NCI-H82 treated with DMSO at 0.1 percent for 48 hours (cell line): ENCODE measurements around the gene SLC22A5.
"Not testable (repeated sequence)": the region's sequence is repeated elsewhere in the genome, so short reads cannot be mapped to it uniquely, and the experiment has no call there.

ENCODE experiments used
- DNase-seq: peaks from one replicate; lab custom pipeline; 2025; ENCODE audit not compliant: unreplicated experiment; lab: John Stamatoyannopoulos, UW

SLC22A5 gene

GRCh38 chr5:132387640-132388117 is 18.2 kb downstream of the SLC22A5 start:
- no peak for DNase-seq

- DNase-seq = no peak
Observed at GRCh38 chr5:132388244-132389050, 18.9 kb downstream of the SLC22A5 start.

- no peak for DNase-seq
Observed at GRCh38 chr5:132389051-132389331, 19.5 kb downstream of the SLC22A5 start.

- DNase-seq = no peak
Observed at GRCh38 chr5:132389585-132390286, 20.2 kb downstream of the SLC22A5 start.

GRCh38 chr5:132391247-132391646 is 21.7 kb downstream of the SLC22A5 start:
- DNase-seq = no peak

- DNase-seq = no peak
Observed at GRCh38 chr5:132391870-132392269, 22.4 kb downstream of the SLC22A5 start.

GRCh38 chr5:132392411-132392810 is 22.9 kb downstream of the SLC22A5 start:
- no peak for DNase-seq

GRCh38 chr5:132392978-132393825 is 23.7 kb downstream of the SLC22A5 start:
- no peak for DNase-seq

- no peak for DNase-seq
Observed at GRCh38 chr5:132394667-132395259, 25.3 kb downstream of the SLC22A5 start.

- no peak for DNase-seq
Observed at GRCh38 chr5:132396589-132397031, 27.1 kb downstream of the SLC22A5 start.

- no peak for DNase-seq
Observed at GRCh38 chr5:132397224-132397623, 27.7 kb downstream of the SLC22A5 start.

GRCh38 chr5:132397936-132398675 is 28.6 kb downstream of the SLC22A5 start:
- DNase-seq = not testable (repeated sequence)

- DNase-seq = not testable (repeated sequence)
Observed at GRCh38 chr5:132404041-132404440, 34.5 kb downstream of the SLC22A5 start.

GRCh38 chr5:132405646-132406045 is 36.1 kb downstream of the SLC22A5 start:
- no peak for DNase-seq

- DNase-seq = no peak
Observed at GRCh38 chr5:132406144-132406783, 36.8 kb downstream of the SLC22A5 start.

GRCh38 chr5:132407970-132408369 is 38.5 kb downstream of the SLC22A5 start:
- DNase-seq = no peak

- no peak for DNase-seq
Observed at GRCh38 chr5:132408456-132408855, 38.9 kb downstream of the SLC22A5 start.

- no peak for DNase-seq
Observed at GRCh38 chr5:132408965-132409364, 39.5 kb downstream of the SLC22A5 start.

- no peak for DNase-seq
Observed at GRCh38 chr5:132410451-132411303, 41.2 kb downstream of the SLC22A5 start.
